Spleen (tissue), 11 donors: ENCODE data around the gene OR4D9. TPM values are rescaled to one million over a fixed set of nuclear protein-coding genes. Genes with fewer than 3 reads are reported as not detected.
"Not testable (repeated sequence)": the region's sequence is repeated elsewhere in the genome, so short reads cannot be mapped to it uniquely, and the experiment has no call there.

ENCODE experiments used
- DNase-seq: peaks from one replicate; pipeline ENCODE4 v3.0.0-alpha.2; 2020
- H3K27ac ChIP-seq, 8 donors: fragments of 200-600 bp; sonication (generic) in 7 of 8; 1 replicate in 4 of 8; 2 replicates in 4 of 8; pipeline versions ENCODE4 v1.5.0 to v1.8.0; 2016 to 2021; ENCODE audit warnings: inconsistent platforms in 4 of 8, mild to moderate bottlenecking in 4 of 8, moderate library complexity in 1 of 8
- H3K27me3 ChIP-seq, 7 donors: fragments of 200-600 bp; sonication (generic) in 6 of 7; replicated peaks in 1 of 7; 1 replicate in 4 of 7; 2 replicates in 3 of 7; pipeline versions ENCODE4 v1.5.0 to v1.8.0; 2016 to 2021; ENCODE audit warnings: inconsistent platforms in 3 of 7, mild to moderate bottlenecking in 1 of 7
- H3K36me3 ChIP-seq, 6 donors: fragments of 200-600 bp; sonication (generic) in 5 of 6; 1 replicate in 4 of 6; 2 replicates in 2 of 6; pipeline versions ENCODE4 v1.5.0 to v1.8.0; 2016 to 2021; ENCODE audit warnings: inconsistent platforms in 2 of 6
- H3K4me1 ChIP-seq, 6 donors: fragments of 200-600 bp; sonication (generic) in 5 of 6; 1 replicate in 3 of 6; 2 replicates in 3 of 6; pipeline versions ENCODE4 v1.5.0 to v1.8.0; 2016 to 2021; ENCODE audit warnings: inconsistent platforms in 3 of 6
- H3K4me3 ChIP-seq, 8 donors: fragments of 200-600 bp; sonication (generic) in 7 of 8; 1 replicate in 4 of 8; 2 replicates in 4 of 8; pipeline versions ENCODE4 v1.5.0 to v1.8.0; 2016 to 2021; ENCODE audit warnings: inconsistent platforms in 4 of 8, mild to moderate bottlenecking in 4 of 8, moderate library complexity in 2 of 8
- H3K9me3 ChIP-seq, 8 donors: fragments of 200-600 bp; sonication (generic) in 7 of 8; 1 replicate in 4 of 8; 2 replicates in 4 of 8; pipeline versions ENCODE4 v1.5.0 to v1.8.0; 2016 to 2021; ENCODE audit warnings: inconsistent platforms in 4 of 8
- CTCF ChIP-seq, 11 experiments: fragments of 200-600 bp in 7 of 11; fragments of 450-650 bp in 4 of 11; sonication (generic) in 4 of 11; IDR thresholded peaks in 8 of 11; conservative IDR thresholded peaks in 3 of 11; 1 replicate in 7 of 11; 2 replicates in 4 of 11; pipeline versions ENCODE4 v1.4.0 to v1.8.0; 2016 to 2021; ENCODE audit warnings: antibody characterized with exemption in 11 of 11, inconsistent platforms in 4 of 11, mild to moderate bottlenecking in 1 of 11
- POLR2A ChIP-seq, 3 donors: fragments of 450-650 bp; IDR thresholded peaks; one replicate each; pipeline ENCODE4 v1.5.1; 2017; ENCODE audit warnings: antibody characterized with exemption in 3 of 3, mild to moderate bottlenecking in 1 of 3
- POLR2AphosphoS5 ChIP-seq, 3 donors: sonication (generic); formaldehyde crosslinking; IDR thresholded peaks; one replicate each; pipeline ENCODE4 v1.5.1; 2017; ENCODE audit warnings: antibody characterized with exemption in 3 of 3
- WGBS, 5 donors: extraction: QIAGEN DNeasy Blood & Tissue Kit in 3 of 5; methylation state at CpG; one replicate each; pipeline versions ENCODE4 v1.1.5 to v1.1.7; 2013 to 2018; 5-methylcytosine and 5-hydroxymethylcytosine counted together
- intact Hi-C: fragments of 100-400 bp; cut with DNase I; formaldehyde crosslinking; loops from one replicate; pipeline ENCODE4 v1.15.0; 2023; ENCODE audit warnings: low total_unique reads
- polyA plus RNA-seq, 3 donors: library from polyadenylated mRNA; stranded (reverse); fragments of 200-250 nt; gene quantifications; one replicate each; pipeline ENCODE4 v1.2.1, GENCODE V29; 2013
- total RNA-seq, 7 donors: library from RNA; depleted of rRNA in 3 of 7; stranded (reverse); fragments of >200 nt in 3 of 7; fragmentation: NEBNext Ultra II Directional in 4 of 7; extraction: Animal tissue kit (Norgen Biotek cat#: 25700) in 4 of 7; gene quantifications; one replicate each; pipeline versions ENCODE4 v1.1.0 to v1.2.1, GENCODE V29; 2016 to 2021
- donor health status: healthy with polysubstance abuse.
- donor health status: DM: no; HTN: no; CAD: no; lungs with moderate emphysema.
- donor health status: DM: no; HTN: no; CAD: no.
- donor health status: Bipolar disorder and iron deficiency.
- donor health status: healthy.
- donor health status: DM: no; HTN: no; CAD: no.
- donor health status: DM: yes; HTN: yes; CAD: no.

OR4D9 gene
- total and polyA plus RNA-seq, 10 donors = not detected

GRCh38 chr11:59534676-59535075 is 23.3 kb downstream of the OR4D9 start:
- no peak for TF ChIP-seq CTCF (IDR thresholded peaks at IDR 0.05 in 8 of 11, conservative IDR thresholded peaks at IDR 0.05 in 3 of 11)
- TF ChIP-seq POLR2A (IDR thresholded peaks at IDR 0.05) = no peak
- no peak for TF ChIP-seq POLR2AphosphoS5 (IDR thresholded peaks at IDR 0.05)
- intact Hi-C loops = loop anchor here (10.0 kb wide), 1 partner anchor 150 kb away; no protein-coding TSS in a partner anchor
- Histone ChIP-seq H3K4me3 (no peak overlapping the region), H3K9me3 (no peaks in the 10 kb centered on the region), H3K36me3 (no peaks in the 10 kb centered on the region), H3K27me3 (no peaks in the 10 kb centered on the region), H3K4me1 (peaks cover 0 to 20% (median 7%) of the 10 kb centered on the region in 6 donors), H3K27ac (no peak overlapping the region)
- 79 to 94% (median 88%) methylated on average over 1 of the region's 1 CpG for WGBS, 5 donors
- no peak for DNase-seq

GRCh38 chr11:59542142-59542810 is 30.9 kb downstream of the OR4D9 start:
- H3K4me1 ChIP-seq = peaks cover 0 to 9% (median under 1%) of the 10 kb centered on the region in 6 donors
- intact Hi-C loops = no loop called here
- TF ChIP-seq CTCF (IDR thresholded peaks at IDR 0.05 in 8 of 11, conservative IDR thresholded peaks at IDR 0.05 in 3 of 11) = no peak
- no peak for TF ChIP-seq POLR2A (IDR thresholded peaks at IDR 0.05)
- TF ChIP-seq POLR2AphosphoS5 (IDR thresholded peaks at IDR 0.05) = no peak

GRCh38 chr11:59543713-59544112 is 32.4 kb downstream of the OR4D9 start:
- intact Hi-C loops, H3K36me3 ChIP-seq, H3K27me3 ChIP-seq, H3K9me3 ChIP-seq, H3K27ac ChIP-seq, H3K4me3 ChIP-seq, DNase-seq, H3K4me1 ChIP-seq: not testable (repeated sequence)
- WGBS, 5 donors = 77 to 93% (median 84%) methylated on average over 1 to 3 of the region's 3 CpGs

More at GRCh38 chr11:59542142-59542810, 30.9 kb downstream of the OR4D9 start:
- 64 to 84% (median 71%) methylated on average over 3 of the region's 3 CpGs for WGBS, 5 donors
- Histone ChIP-seq H3K4me3 (no peak overlapping the region), H3K27me3 (no peaks in the 10 kb centered on the region), H3K9me3 (no peaks in the 10 kb centered on the region), H3K27ac (no peak overlapping the region), H3K36me3 (no peaks in the 10 kb centered on the region)
- no peak for DNase-seq

- Histone ChIP-seq H3K36me3 (no peaks in the 10 kb centered on the region), H3K27ac (no peak overlapping the region), H3K4me1 (peaks cover 0 to 10% (median 7%) of the 10 kb centered on the region in 6 donors), H3K27me3 (no peaks in the 10 kb centered on the region), H3K4me3 (no peak overlapping the region), H3K9me3 (no peaks in the 10 kb centered on the region)
- WGBS, 5 donors = 65 to 84% (median 79%) methylated on average over 3 of the region's 3 CpGs
- DNase-seq = no peak
- TF ChIP-seq POLR2AphosphoS5 (IDR thresholded peaks at IDR 0.05) = no peak
- TF ChIP-seq POLR2A (IDR thresholded peaks at IDR 0.05) = no peak
- TF ChIP-seq CTCF (IDR thresholded peaks at IDR 0.05 in 8 of 11, conservative IDR thresholded peaks at IDR 0.05 in 3 of 11) = no peak
- intact Hi-C loops = no loop called here
Measured at GRCh38 chr11:59544869-59545178, 33.5 kb downstream of the OR4D9 start.
